Natural killer cell treated with Interleukin-12 subunit alpha and Interleukin-12 subunit beta and Interleukin-15 and Interleukin-18, amount 100 ng/mL, for 72 hours (primary cell): ENCODE data around the gene TYW1. TPM values are rescaled to one million over a fixed set of nuclear protein-coding genes. Genes with fewer than 3 reads are reported as not detected.
"Not testable (repeated sequence)": the region's sequence is repeated elsewhere in the genome, so short reads cannot be mapped to it uniquely, and the experiment has no call there.

Experiments
- ATAC-seq, 2 donors: fragments of 150-1000 bp; cut with Tn5 transposase in 1 of 2; sonication (Bioruptor Pico), chemical (Tn5 transposase) in 1 of 2; 2 replicates each; pipeline ENCODE4 v1.10.0; 2021
- DNase-seq: peaks from one replicate; pipeline ENCODE4 v3.0.0; 2022; ENCODE audit warnings: low spot score
- H3K27ac Mint-ChIP-seq, 2 donors: 1 replicate in 1 of 2; 2 replicates in 1 of 2; pipeline ENCODE4 v1.8.0; 2022; ENCODE audit warnings: mixed read lengths in 2 of 2, mild to moderate bottlenecking in 1 of 2, moderate library complexity in 1 of 2
- H3K27me3 Mint-ChIP-seq, 2 donors: 1 replicate in 1 of 2; 2 replicates in 1 of 2; pipeline ENCODE4 v1.8.0; 2022; ENCODE audit warnings: mixed read lengths in 2 of 2
- H3K36me3 Mint-ChIP-seq: one replicate; pipeline ENCODE4 v1.8.0; 2022; ENCODE audit warnings: mixed read lengths
- H3K4me1 Mint-ChIP-seq, 2 donors: 1 replicate in 1 of 2; 2 replicates in 1 of 2; pipeline ENCODE4 v1.8.0; 2022; ENCODE audit warnings: low read depth in 2 of 2, mixed read lengths in 2 of 2, mild to moderate bottlenecking in 1 of 2
- H3K4me3 Mint-ChIP-seq: one replicate; pipeline ENCODE4 v1.8.0; 2022; ENCODE audit warnings: mixed read lengths
- H3K9me3 Mint-ChIP-seq: 2 replicates; pipeline ENCODE4 v1.8.0; 2022; ENCODE audit warnings: mixed read lengths
- total RNA-seq, 2 donors: library from RNA; stranded (reverse); gene quantifications; one replicate each; pipeline ENCODE4 v1.2.3, GENCODE V29; 2022

The TYW1 gene
- total RNA-seq, 2 donors from 2014 or later = 17.5 to 25.5 TPM

- H3K27ac Mint-ChIP-seq, H3K27me3 Mint-ChIP-seq, DNase-seq, ATAC-seq, H3K9me3 Mint-ChIP-seq, H3K4me1 Mint-ChIP-seq, H3K36me3 Mint-ChIP-seq, H3K4me3 Mint-ChIP-seq: not testable (repeated sequence)
These were observed 146.6 kb downstream of the TYW1 start for GRCh38 chr7:67143091-67143786.

GRCh38 chr7:67145581-67146193 is 149.1 kb downstream of the TYW1 start:
- H3K27ac Mint-ChIP-seq, H3K27me3 Mint-ChIP-seq, DNase-seq, H3K36me3 Mint-ChIP-seq, H3K9me3 Mint-ChIP-seq, H3K4me1 Mint-ChIP-seq, H3K4me3 Mint-ChIP-seq, ATAC-seq: not testable (repeated sequence)

- ATAC-seq, H3K4me1 Mint-ChIP-seq, DNase-seq, H3K36me3 Mint-ChIP-seq, H3K9me3 Mint-ChIP-seq, H3K27me3 Mint-ChIP-seq, H3K4me3 Mint-ChIP-seq, H3K27ac Mint-ChIP-seq: not testable (repeated sequence)
These were observed 152.5 kb downstream of the TYW1 start for GRCh38 chr7:67149131-67149530.

GRCh38 chr7:67154374-67154773 is 157.7 kb downstream of the TYW1 start:
- not testable (repeated sequence) for H3K27ac Mint-ChIP-seq, H3K4me3 Mint-ChIP-seq, ATAC-seq, H3K27me3 Mint-ChIP-seq, H3K9me3 Mint-ChIP-seq, H3K4me1 Mint-ChIP-seq, DNase-seq
- H3K36me3 Mint-ChIP-seq = peaks cover 16% of the 10 kb centered on the region

- peak in 1 of 2 donors; percentile 11 for ATAC-seq
- not testable (repeated sequence) for H3K4me3 Mint-ChIP-seq, H3K27me3 Mint-ChIP-seq, DNase-seq, H3K4me1 Mint-ChIP-seq, H3K27ac Mint-ChIP-seq, H3K9me3 Mint-ChIP-seq
- H3K36me3 Mint-ChIP-seq = peaks cover 16% of the 10 kb centered on the region
These were observed 159.4 kb downstream of the TYW1 start for GRCh38 chr7:67156064-67156463.

GRCh38 chr7:67163285-67163684 is 166.7 kb downstream of the TYW1 start:
- not testable (repeated sequence) for H3K9me3 Mint-ChIP-seq, H3K27me3 Mint-ChIP-seq, H3K36me3 Mint-ChIP-seq
- Mint-ChIP-seq H3K27ac (peak overlapping the region; percentile 17 to 27), H3K4me3 (peak overlapping the region; percentile 67), H3K4me1 (peaks cover 9 to 12% of the 10 kb centered on the region in 2 donors)
- ATAC-seq = peak; percentile 84 to 86
- DNase-seq = peak; percentile 61

- not testable (repeated sequence) for H3K27me3 Mint-ChIP-seq, ATAC-seq, H3K9me3 Mint-ChIP-seq, H3K36me3 Mint-ChIP-seq, DNase-seq
- peaks cover 3 to 18% of the 10 kb centered on the region in 2 donors for H3K4me1 Mint-ChIP-seq
- H3K4me3 Mint-ChIP-seq = peak overlapping the region; percentile 64
- H3K27ac Mint-ChIP-seq = peak overlapping the region in 1 of 2 donors; percentile 33
These were observed 174.5 kb downstream of the TYW1 start for GRCh38 chr7:67171151-67171550.

GRCh38 chr7:67176730-67177129 is 180.1 kb downstream of the TYW1 start:
- H3K9me3 Mint-ChIP-seq, H3K27ac Mint-ChIP-seq, H3K4me1 Mint-ChIP-seq, DNase-seq, H3K4me3 Mint-ChIP-seq, H3K36me3 Mint-ChIP-seq, ATAC-seq, H3K27me3 Mint-ChIP-seq: not testable (repeated sequence)

GRCh38 chr7:67178915-67179688 is 182.5 kb downstream of the TYW1 start:
- not testable (repeated sequence) for DNase-seq, H3K27me3 Mint-ChIP-seq, H3K4me1 Mint-ChIP-seq, ATAC-seq, H3K9me3 Mint-ChIP-seq, H3K27ac Mint-ChIP-seq, H3K4me3 Mint-ChIP-seq, H3K36me3 Mint-ChIP-seq

- H3K9me3 Mint-ChIP-seq, H3K36me3 Mint-ChIP-seq, ATAC-seq, H3K4me3 Mint-ChIP-seq, DNase-seq, H3K27me3 Mint-ChIP-seq, H3K27ac Mint-ChIP-seq: not testable (repeated sequence)
- peaks cover 9 to 11% of the 10 kb centered on the region in 2 donors for H3K4me1 Mint-ChIP-seq
These were observed 186.5 kb downstream of the TYW1 start for GRCh38 chr7:67182956-67183750.

- ATAC-seq, H3K36me3 Mint-ChIP-seq, DNase-seq, H3K27me3 Mint-ChIP-seq, H3K9me3 Mint-ChIP-seq: not testable (repeated sequence)
- Mint-ChIP-seq H3K27ac (peak overlapping the region; percentile 41 to 61), H3K4me1 (peaks cover 12 to 13% of the 10 kb centered on the region in 2 donors), H3K4me3 (peak overlapping the region; percentile 51)
These were observed 188.5 kb downstream of the TYW1 start for GRCh38 chr7:67184912-67185659.

GRCh38 chr7:67185660-67186129 is 189.1 kb downstream of the TYW1 start:
- H3K27me3 Mint-ChIP-seq, H3K9me3 Mint-ChIP-seq, DNase-seq, H3K36me3 Mint-ChIP-seq: not testable (repeated sequence)
- ATAC-seq = peak in 1 of 2 donors; percentile 87
- peaks cover 17% of the 10 kb centered on the region in 2 donors for H3K4me1 Mint-ChIP-seq
- H3K27ac Mint-ChIP-seq = peak overlapping the region; percentile 41 to 61
- H3K4me3 Mint-ChIP-seq = peak overlapping the region; percentile 51

- not testable (repeated sequence) for H3K27me3 Mint-ChIP-seq, ATAC-seq, H3K4me3 Mint-ChIP-seq, DNase-seq, H3K9me3 Mint-ChIP-seq, H3K36me3 Mint-ChIP-seq, H3K27ac Mint-ChIP-seq
- peaks cover 29 to 31% of the 10 kb centered on the region in 2 donors for H3K4me1 Mint-ChIP-seq
These were observed 192.5 kb downstream of the TYW1 start for GRCh38 chr7:67189160-67189559.
